HCT116 (cell line): Measurements from ENCODE around the gene TBCCD1. TPM values are rescaled to one million over a fixed set of nuclear protein-coding genes. Genes with fewer than 3 reads are reported as not detected.

Experiments
- ATAC-seq: fragments of 200-7000 bp; cut with Tn5 transposase; 2 replicates; pipeline ENCODE4 v1.9.1; 2020; ENCODE audit warnings: mild to moderate bottlenecking, moderate library complexity
- BruUV-seq: library from RNA; stranded (reverse); fragments of 400-500 nt; replicated peaks from 2 replicates; lab custom pipeline; 2021; lab: Mats Ljungman, UMichigan
- CTCF ChIA-PET: fragments of 300-600 bp; sonication (Branson Sonifier 250); formaldehyde crosslinking; loops from one replicate; lab custom pipeline; 2021; ENCODE audit warnings: antibody characterized with exemption; lab: Charles Lee
- POLR2A ChIA-PET: fragments of 300-600, 350-600 bp; sonication (Branson Sonifier 250); formaldehyde crosslinking; loops from one replicate; lab custom pipeline; 2021; ENCODE audit warnings: antibody characterized with exemption; lab: Charles Lee
- RAD21 ChIA-PET, 2 experiments: fragments of 300-600 bp; sonication (Branson Sonifier 250); formaldehyde crosslinking; loops; one replicate each; lab custom pipeline; 2023; ENCODE audit warnings: low total read pairs in 2 of 2; ENCODE audit not compliant: uncharacterized antibody in 2 of 2, unreplicated experiment in 2 of 2, low non-redundant PET in 1 of 2; lab: Charles Lee
- DNase-seq: peaks from one replicate; pipeline ENCODE4 v3.0.0-alpha.2; 2010; ENCODE audit warnings: low read depth, low spot score
- H2AFZ ChIP-seq: fragments of 200-600 bp; shearing (Covaris generic), sonication (generic); 2 replicates; pipeline ENCODE4 v1.6.1; 2017; ENCODE audit warnings: low read depth, mixed run types, mixed read lengths, antibody characterized with exemption, low read length; ENCODE audit not compliant: poor library complexity, severe bottlenecking
- H3K27ac ChIP-seq: 2 replicates; pipeline ENCODE4 v1.5.1; 2012; ENCODE audit warnings: low read depth, low read length
- H3K27me3 ChIP-seq: fragments of 200-600 bp; sonication (generic); 2 replicates; pipeline ENCODE4 v1.6.1; 2016; ENCODE audit warnings: mixed run types, low read length, mixed read lengths; ENCODE audit not compliant: insufficient read depth
- H3K36me3 ChIP-seq, 2 experiments: fragments of 200-500 bp in 1 of 2; fragments of 200-600 bp in 1 of 2; sonication (Bioruptor generic) in 1 of 2; sonication (generic) in 1 of 2; 2 replicates each; pipeline versions ENCODE4 v1.5.1 to v1.6.1; 2014 to 2016; ENCODE audit warnings: low read length in 2 of 2, inconsistent platforms in 1 of 2, mixed read lengths in 1 of 2, mixed run types in 1 of 2; ENCODE audit not compliant: insufficient read depth in 2 of 2, control insufficient read depth in 1 of 2
- H3K4me1 ChIP-seq, 2 experiments: fragments of 200-600 bp in 1 of 2; sonication (generic) in 1 of 2; 2 replicates each; pipeline versions ENCODE4 v1.5.1 to v1.6.1; 2012 to 2017; ENCODE audit warnings: low read length in 2 of 2, inconsistent platforms in 1 of 2, mild to moderate bottlenecking in 1 of 2, mixed read lengths in 1 of 2, mixed run types in 1 of 2, moderate library complexity in 1 of 2; ENCODE audit not compliant: insufficient read depth in 2 of 2, control insufficient read depth in 1 of 2
- H3K4me2 ChIP-seq: fragments of 200-600 bp; sonication (generic); 2 replicates; pipeline ENCODE4 v1.6.1; 2017; ENCODE audit warnings: mixed run types, low read length, mixed read lengths
- H3K4me3 ChIP-seq, 2 experiments: fragments of 200-600 bp in 1 of 2; sonication (generic) in 1 of 2; replicated peaks in 1 of 2; 2 replicates each; pipeline ENCODE4 v1.5.1; 2011 to 2016; ENCODE audit warnings: low read length in 2 of 2, control low read depth in 1 of 2, low read depth in 1 of 2, mild to moderate bottlenecking in 1 of 2, mixed read lengths in 1 of 2, mixed run types in 1 of 2
- H3K79me2 ChIP-seq: fragments of 200-600 bp; sonication (generic); 2 replicates; pipeline ENCODE4 v1.6.1; 2017; ENCODE audit warnings: mild to moderate bottlenecking, mixed run types, low read length, moderate library complexity, mixed read lengths; ENCODE audit not compliant: insufficient read depth
- H3K9ac ChIP-seq: fragments of 200-600 bp; sonication (generic); 2 replicates; pipeline ENCODE4 v1.6.1; 2016; ENCODE audit warnings: low read length, mixed read lengths
- H3K9me2 ChIP-seq: fragments of 200-600 bp; sonication (generic), shearing (Covaris generic); 2 replicates; pipeline ENCODE4 v1.6.1; 2017; ENCODE audit warnings: mixed run types, mild to moderate bottlenecking, moderate library complexity; ENCODE audit not compliant: insufficient read depth
- H3K9me3 ChIP-seq, 2 experiments: fragments of 200-500 bp in 1 of 2; fragments of 200-600 bp in 1 of 2; sonication (Bioruptor generic) in 1 of 2; sonication (generic) in 1 of 2; 2 replicates each; pipeline ENCODE4 v1.6.1; 2014 to 2017; ENCODE audit warnings: low read length in 2 of 2, mixed read lengths in 2 of 2, inconsistent platforms in 1 of 2, low read depth in 1 of 2, mild to moderate bottlenecking in 1 of 2, mixed run types in 1 of 2, moderate library complexity in 1 of 2; ENCODE audit not compliant: control insufficient read depth in 1 of 2, insufficient read depth in 1 of 2
- H4K20me1 ChIP-seq: fragments of 200-600 bp; sonication (generic), shearing (Covaris generic); 2 replicates; pipeline ENCODE4 v1.6.1; 2017; ENCODE audit warnings: mixed run types, mild to moderate bottlenecking, moderate library complexity; ENCODE audit not compliant: insufficient read depth
- ATF3 ChIP-seq: IDR thresholded peaks from 2 replicates; pipeline ENCODE4 v1.6.1; 2012
- CBX3 ChIP-seq: IDR thresholded peaks from 2 replicates; pipeline ENCODE4 v1.6.1; 2012; ENCODE audit warnings: low read depth
- EGR1 ChIP-seq: IDR thresholded peaks from 2 replicates; pipeline ENCODE4 v1.6.1; 2012; ENCODE audit warnings: low read depth
- ELF1 ChIP-seq: IDR thresholded peaks from 2 replicates; pipeline ENCODE4 v1.6.1; 2012; ENCODE audit warnings: low read depth, borderline replicate concordance
- EZH2 ChIP-seq: fragments of 200-600 bp; sonication (generic); IDR thresholded peaks from 2 replicates; pipeline ENCODE4 v1.6.1; 2017; ENCODE audit warnings: antibody characterized with exemption, mixed run types
- EZH2phosphoT487 ChIP-seq: fragments of 200-600 bp; IDR thresholded peaks from 2 replicates; pipeline ENCODE4 v1.6.1; 2018; ENCODE audit warnings: antibody characterized with exemption, borderline replicate concordance
- FOSL1 ChIP-seq: IDR thresholded peaks from 2 replicates; pipeline ENCODE4 v1.6.1; 2012; ENCODE audit warnings: low read depth
- JUND ChIP-seq: IDR thresholded peaks from 2 replicates; pipeline ENCODE4 v1.6.1; 2012
- POLR2A ChIP-seq: IDR thresholded peaks from 2 replicates; pipeline ENCODE4 v1.7.0; 2011; ENCODE audit warnings: borderline replicate concordance; ENCODE audit not compliant: insufficient read depth, insufficient read length; ENCODE audit errors: extremely low read depth
- RAD21 ChIP-seq: IDR thresholded peaks from 2 replicates; pipeline ENCODE4 v1.6.1; 2012; ENCODE audit warnings: low read depth, mild to moderate bottlenecking
- SIN3A ChIP-seq: IDR thresholded peaks from 2 replicates; pipeline ENCODE4 v1.6.1; 2012; ENCODE audit warnings: low read depth
- TCF7L2 ChIP-seq: IDR thresholded peaks from 2 replicates; pipeline ENCODE4 v1.7.0; 2011; ENCODE audit warnings: borderline replicate concordance, inconsistent platforms; ENCODE audit not compliant: insufficient read depth, insufficient read length; ENCODE audit errors: extremely low read depth
- ZBTB33 ChIP-seq: IDR thresholded peaks from 2 replicates; pipeline ENCODE4 v1.6.1; 2011; ENCODE audit warnings: mild to moderate bottlenecking, low read length, moderate library complexity; ENCODE audit not compliant: insufficient replicate concordance; ENCODE audit errors: extremely low read depth
- ZFX ChIP-seq: fragments of 450-650 bp; IDR thresholded peaks from 2 replicates; pipeline ENCODE4 v1.6.1; 2017
- intact Hi-C: fragments of 100-400 bp; cut with micrococcal nuclease; formaldehyde crosslinking; loops from 2 replicates; pipeline ENCODE4 v1.10.0; 2022
- total RNA-seq: library from RNA; stranded (reverse); gene quantifications from one replicate; pipeline ENCODE4 v1.2.1, GENCODE V29; 2021; ENCODE audit not compliant: unreplicated experiment

The TBCCD1 gene
- total RNA-seq, 1 experiment from 2014 or later = 16.8 TPM

GRCh38 chr3:186517218-186517617 lies 49.9 kb downstream of the TBCCD1 start (continued):
- no peak for TF ChIP-seq POLR2A
- TF ChIP-seq, all 23 proteins: peak for 0

GRCh38 chr3:186516646-186517045 lies 50.5 kb downstream of the TBCCD1 start:
- H3K9ac ChIP-seq = no peak overlapping the region
- ChIA-PET POLR2A (no interaction called here), RAD21 (no interaction called here), CTCF (interaction anchor here (1.0 kb wide), 1 partner anchor 100 kb away, joined by 3 read pairs; no protein-coding TSS in a partner anchor)
- intact Hi-C loops = no loop called here
- no peaks in the 10 kb centered on the region for H3K9me2 ChIP-seq
- no peak overlapping the region for H3K4me3 ChIP-seq
- no peak overlapping the region for H3K27ac ChIP-seq
- no peaks in the 10 kb centered on the region for H3K9me3 ChIP-seq
- peaks cover 36% of the 10 kb centered on the region; the same call in 1 of the 2 replicates for H3K27me3 ChIP-seq
- H3K36me3 ChIP-seq = no peaks in the 10 kb centered on the region
- no peaks in the 10 kb centered on the region for H3K4me1 ChIP-seq
- no peak for ATAC-seq
- no peaks in the 10 kb centered on the region for H4K20me1 ChIP-seq
- no peak overlapping the region for H2AFZ ChIP-seq
- TF ChIP-seq ELF1 (no peak), SIN3A (no peak), FOSL1 (no peak), JUND (no peak), ZFX (no peak)
- H3K79me2 ChIP-seq = no peaks in the 10 kb centered on the region
- no peak for DNase-seq
- BruUV-seq = no TSS peak
- no peak overlapping the region for H3K4me2 ChIP-seq

GRCh38 chr3:186515125-186515524 lies 52.0 kb downstream of the TBCCD1 start:
- CTCF ChIA-PET = no interaction called here
- POLR2A ChIA-PET = no interaction called here
- peaks cover 44% of the 10 kb centered on the region; the same call in 1 of the 2 replicates for H3K27me3 ChIP-seq
- H3K4me2 ChIP-seq = no peak overlapping the region
- intact Hi-C loops = no loop called here
- no peak overlapping the region for H2AFZ ChIP-seq
- no TSS peak for BruUV-seq
- DNase-seq (no peak), ATAC-seq (no peak)
- no peak overlapping the region for H3K27ac ChIP-seq
- no peaks in the 10 kb centered on the region for H3K9me2 ChIP-seq
- TF ChIP-seq CBX3 (no peak), RAD21 (no peak), EGR1 (no peak), ZFX (no peak), TCF7L2 (no peak), EZH2 (no peak), FOSL1 (no peak), EZH2phosphoT487 (no peak), ZBTB33 (no peak), ATF3 (no peak)
- RAD21 ChIA-PET = no interaction called here
- H3K79me2 ChIP-seq = no peaks in the 10 kb centered on the region
- no peaks in the 10 kb centered on the region for H3K36me3 ChIP-seq
- no peaks in the 10 kb centered on the region for H4K20me1 ChIP-seq
- H3K9ac ChIP-seq = no peak overlapping the region
- H3K4me3 ChIP-seq = no peak overlapping the region
- no peaks in the 10 kb centered on the region for H3K4me1 ChIP-seq
- H3K9me3 ChIP-seq = no peaks in the 10 kb centered on the region
